Thoracic aorta (tissue), 2 donors: ENCODE measurements around the gene MON2. TPM values are rescaled to one million over a fixed set of nuclear protein-coding genes. Genes with fewer than 3 reads are reported as not detected.

Source experiments
- ATAC-seq: fragments of 150-250 bp; one replicate; pipeline ENCODE4 v1.8.0; 2017; ENCODE audit warnings: low read depth; ENCODE audit not compliant: insufficient number of reproducible peaks, low FRiP score
- DNase-seq: peaks from one replicate; pipeline ENCODE4 v3.0.0-alpha.2; 2020; ENCODE audit warnings: low spot score
- H3K27ac ChIP-seq, 2 donors: fragments of 200-600 bp; sonication (generic); 1 replicate in 1 of 2; 2 replicates in 1 of 2; pipeline ENCODE4 v1.5.1; 2016; ENCODE audit warnings: mild to moderate bottlenecking in 2 of 2, moderate library complexity in 2 of 2
- H3K27me3 ChIP-seq: fragments of 200-600 bp; sonication (generic); replicated peaks from 2 replicates; pipeline ENCODE4 v1.6.0; 2016; ENCODE audit warnings: mild to moderate bottlenecking; ENCODE audit not compliant: insufficient read depth
- H3K36me3 ChIP-seq: fragments of 200-600 bp; sonication (generic); one replicate; pipeline ENCODE4 v1.5.1; 2016
- H3K4me1 ChIP-seq, 2 donors: fragments of 200-600 bp; sonication (generic); 1 replicate in 1 of 2; 2 replicates in 1 of 2; pipeline versions ENCODE4 v1.5.1 to v1.6.0; 2016; ENCODE audit warnings: low read depth in 2 of 2, mild to moderate bottlenecking in 1 of 2; ENCODE audit not compliant: control insufficient read depth in 1 of 2
- H3K4me3 ChIP-seq: fragments of 200-600 bp; sonication (generic); 2 replicates; pipeline ENCODE4 v1.5.1; 2016; ENCODE audit warnings: mild to moderate bottlenecking
- H3K9me3 ChIP-seq: fragments of 200-600 bp; sonication (generic); 2 replicates; pipeline ENCODE4 v1.5.1; 2016
- total RNA-seq, 2 donors: library from RNA; depleted of rRNA; stranded (reverse); fragments of >200 nt; gene quantifications; one replicate each; pipeline versions ENCODE4 v1.1.0 to v1.2.3, GENCODE V29; 2016
- TF ChIP-seq, protein P1 (sequence below): fragments of 200-600 bp; sonication (generic); IDR thresholded peaks from one replicate; pipeline ENCODE4 v1.5.1; 2019; ENCODE audit warnings: antibody characterized with exemption

Gene MON2, protein sequence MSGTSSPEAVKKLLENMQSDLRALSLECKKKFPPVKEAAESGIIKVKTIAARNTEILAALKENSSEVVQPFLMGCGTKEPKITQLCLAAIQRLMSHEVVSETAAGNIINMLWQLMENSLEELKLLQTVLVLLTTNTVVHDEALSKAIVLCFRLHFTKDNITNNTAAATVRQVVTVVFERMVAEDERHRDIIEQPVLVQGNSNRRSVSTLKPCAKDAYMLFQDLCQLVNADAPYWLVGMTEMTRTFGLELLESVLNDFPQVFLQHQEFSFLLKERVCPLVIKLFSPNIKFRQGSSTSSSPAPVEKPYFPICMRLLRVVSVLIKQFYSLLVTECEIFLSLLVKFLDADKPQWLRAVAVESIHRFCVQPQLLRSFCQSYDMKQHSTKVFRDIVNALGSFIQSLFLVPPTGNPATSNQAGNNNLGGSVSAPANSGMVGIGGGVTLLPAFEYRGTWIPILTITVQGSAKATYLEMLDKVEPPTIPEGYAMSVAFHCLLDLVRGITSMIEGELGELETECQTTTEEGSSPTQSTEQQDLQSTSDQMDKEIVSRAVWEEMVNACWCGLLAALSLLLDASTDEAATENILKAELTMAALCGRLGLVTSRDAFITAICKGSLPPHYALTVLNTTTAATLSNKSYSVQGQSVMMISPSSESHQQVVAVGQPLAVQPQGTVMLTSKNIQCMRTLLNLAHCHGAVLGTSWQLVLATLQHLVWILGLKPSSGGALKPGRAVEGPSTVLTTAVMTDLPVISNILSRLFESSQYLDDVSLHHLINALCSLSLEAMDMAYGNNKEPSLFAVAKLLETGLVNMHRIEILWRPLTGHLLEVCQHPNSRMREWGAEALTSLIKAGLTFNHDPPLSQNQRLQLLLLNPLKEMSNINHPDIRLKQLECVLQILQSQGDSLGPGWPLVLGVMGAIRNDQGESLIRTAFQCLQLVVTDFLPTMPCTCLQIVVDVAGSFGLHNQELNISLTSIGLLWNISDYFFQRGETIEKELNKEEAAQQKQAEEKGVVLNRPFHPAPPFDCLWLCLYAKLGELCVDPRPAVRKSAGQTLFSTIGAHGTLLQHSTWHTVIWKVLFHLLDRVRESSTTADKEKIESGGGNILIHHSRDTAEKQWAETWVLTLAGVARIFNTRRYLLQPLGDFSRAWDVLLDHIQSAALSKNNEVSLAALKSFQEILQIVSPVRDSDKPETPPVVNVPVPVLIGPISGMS (N-terminal part only)
- total RNA-seq = 100 to 1,000 TPM in 1 of 2 donors, 10 to 100 TPM in 1; 73.0 to 154 TPM

DNA sequence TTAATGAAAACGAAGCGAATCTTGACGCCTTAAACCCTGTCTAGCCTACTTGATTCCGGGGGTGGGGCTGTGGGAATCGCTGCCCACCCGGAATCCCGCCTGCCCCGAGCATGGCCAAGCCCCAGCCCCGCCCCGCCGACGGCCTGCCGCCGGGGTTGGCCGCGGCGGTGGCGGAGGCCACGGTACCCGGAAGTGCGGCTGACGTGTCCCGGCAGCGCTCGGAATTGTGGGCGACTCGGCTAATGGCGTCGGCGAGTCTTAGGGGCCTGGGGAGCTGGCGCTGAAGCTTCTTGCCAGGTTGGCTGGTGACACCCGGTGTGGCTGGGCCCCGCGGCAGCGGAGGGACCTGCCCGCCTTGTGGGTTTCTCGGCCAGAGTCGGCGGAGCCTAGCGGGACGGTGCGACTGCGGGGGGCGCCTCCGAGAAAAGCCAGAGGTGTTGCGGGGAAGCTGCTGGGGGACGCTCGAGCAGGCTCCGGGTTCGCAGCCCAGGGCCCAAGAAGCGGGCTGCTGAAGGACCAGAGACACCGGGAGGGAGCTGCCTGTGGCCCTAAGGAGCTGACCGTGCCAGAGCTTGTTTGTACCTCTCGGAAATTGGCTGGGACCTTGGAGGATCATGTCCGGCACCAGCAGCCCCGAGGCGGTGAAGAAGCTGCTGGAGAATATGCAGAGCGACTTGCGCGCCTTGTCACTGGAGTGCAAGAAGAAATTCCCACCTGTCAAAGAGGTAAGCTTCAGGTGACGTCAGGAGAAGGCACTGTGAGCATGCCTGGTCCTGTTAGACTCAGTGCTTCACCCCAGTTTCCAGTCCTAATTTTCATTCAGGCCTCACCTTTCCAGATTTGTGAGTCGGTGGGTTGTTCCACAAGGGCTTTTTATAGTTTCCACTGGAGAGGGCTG, at the start of gene MON2:
Gene MON2 (plus strand): TSS at position 233 of the 898 bp plus-strand sequence. CDS start 382 bp downstream, at position 615.
- ATAC-seq (peak; percentile 85), DNase-seq (peak; percentile 55)
- Histone ChIP-seq H3K4me1 (peaks cover 12 to 40% of the 10 kb centered on the region in 2 donors), H3K9me3 (peaks cover 3% of the 10 kb centered on the region), H3K36me3 (no peaks in the 10 kb centered on the region), H3K27ac (peak within 1 kb of the TSS; percentile 87), H3K27me3 (no peaks in the 10 kb centered on the region), H3K4me3 (peak within 1 kb of the TSS; percentile 89)
- TF ChIP-seq, protein P1, sequence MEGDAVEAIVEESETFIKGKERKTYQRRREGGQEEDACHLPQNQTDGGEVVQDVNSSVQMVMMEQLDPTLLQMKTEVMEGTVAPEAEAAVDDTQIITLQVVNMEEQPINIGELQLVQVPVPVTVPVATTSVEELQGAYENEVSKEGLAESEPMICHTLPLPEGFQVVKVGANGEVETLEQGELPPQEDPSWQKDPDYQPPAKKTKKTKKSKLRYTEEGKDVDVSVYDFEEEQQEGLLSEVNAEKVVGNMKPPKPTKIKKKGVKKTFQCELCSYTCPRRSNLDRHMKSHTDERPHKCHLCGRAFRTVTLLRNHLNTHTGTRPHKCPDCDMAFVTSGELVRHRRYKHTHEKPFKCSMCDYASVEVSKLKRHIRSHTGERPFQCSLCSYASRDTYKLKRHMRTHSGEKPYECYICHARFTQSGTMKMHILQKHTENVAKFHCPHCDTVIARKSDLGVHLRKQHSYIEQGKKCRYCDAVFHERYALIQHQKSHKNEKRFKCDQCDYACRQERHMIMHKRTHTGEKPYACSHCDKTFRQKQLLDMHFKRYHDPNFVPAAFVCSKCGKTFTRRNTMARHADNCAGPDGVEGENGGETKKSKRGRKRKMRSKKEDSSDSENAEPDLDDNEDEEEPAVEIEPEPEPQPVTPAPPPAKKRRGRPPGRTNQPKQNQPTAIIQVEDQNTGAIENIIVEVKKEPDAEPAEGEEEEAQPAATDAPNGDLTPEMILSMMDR = no peak

DNA sequence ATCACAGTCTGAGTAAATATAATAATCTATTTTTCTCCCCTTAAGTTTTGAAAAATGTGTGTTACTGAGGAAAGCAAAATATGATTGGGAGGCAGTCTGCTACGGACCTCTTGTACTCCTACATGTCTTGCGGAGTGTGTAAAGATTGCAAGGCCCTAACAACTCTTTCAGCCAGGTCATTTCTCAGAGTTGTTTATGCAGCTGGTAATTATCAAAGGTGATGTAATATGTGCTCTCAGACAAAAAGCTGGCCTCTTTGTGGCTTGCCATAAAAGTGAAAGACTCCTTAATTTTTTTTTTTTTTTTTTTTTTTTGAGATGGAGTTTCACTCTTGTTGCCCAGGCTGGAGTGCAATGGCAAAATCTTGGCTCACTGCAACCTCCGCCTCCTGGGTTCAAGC, 40.5 kb upstream of the MON2 start:
- Histone ChIP-seq H3K9me3 (peaks cover 19% of the 10 kb centered on the region), H3K27ac (no peak overlapping the region), H3K27me3 (no peaks in the 10 kb centered on the region), H3K4me3 (no peak overlapping the region), H3K36me3 (no peaks in the 10 kb centered on the region), H3K4me1 (no peaks in the 10 kb centered on the region)
- no peak for DNase-seq
- no peak for ATAC-seq
- TF ChIP-seq, protein P1 = no peak

DNA sequence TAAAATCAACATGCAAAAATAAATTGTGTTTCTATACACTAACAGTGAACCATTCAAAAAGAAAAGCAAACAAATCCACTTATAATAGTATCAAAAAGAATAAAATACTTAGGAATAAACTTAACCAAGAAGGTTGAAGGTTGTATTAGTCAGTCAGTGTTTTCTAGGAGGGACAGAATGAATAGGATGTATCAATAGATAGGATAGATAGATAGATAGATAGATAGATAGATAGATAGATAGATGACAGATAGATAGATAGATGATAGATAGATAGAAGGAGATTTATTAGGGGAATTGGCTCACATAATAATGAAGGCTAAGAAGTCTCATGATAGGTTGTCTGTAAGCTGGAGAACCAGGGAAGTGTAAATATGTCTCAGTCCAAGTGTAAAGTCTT, 37.2 kb upstream of the MON2 start:
- TF ChIP-seq, protein P1 = no peak
- ATAC-seq = no peak
- Histone ChIP-seq H3K27me3 (no peaks in the 10 kb centered on the region), H3K36me3 (no peaks in the 10 kb centered on the region), H3K27ac (no peak overlapping the region), H3K4me1 (no peaks in the 10 kb centered on the region), H3K4me3 (no peak overlapping the region), H3K9me3 (peaks cover 14% of the 10 kb centered on the region)
- DNase-seq = no peak

DNA sequence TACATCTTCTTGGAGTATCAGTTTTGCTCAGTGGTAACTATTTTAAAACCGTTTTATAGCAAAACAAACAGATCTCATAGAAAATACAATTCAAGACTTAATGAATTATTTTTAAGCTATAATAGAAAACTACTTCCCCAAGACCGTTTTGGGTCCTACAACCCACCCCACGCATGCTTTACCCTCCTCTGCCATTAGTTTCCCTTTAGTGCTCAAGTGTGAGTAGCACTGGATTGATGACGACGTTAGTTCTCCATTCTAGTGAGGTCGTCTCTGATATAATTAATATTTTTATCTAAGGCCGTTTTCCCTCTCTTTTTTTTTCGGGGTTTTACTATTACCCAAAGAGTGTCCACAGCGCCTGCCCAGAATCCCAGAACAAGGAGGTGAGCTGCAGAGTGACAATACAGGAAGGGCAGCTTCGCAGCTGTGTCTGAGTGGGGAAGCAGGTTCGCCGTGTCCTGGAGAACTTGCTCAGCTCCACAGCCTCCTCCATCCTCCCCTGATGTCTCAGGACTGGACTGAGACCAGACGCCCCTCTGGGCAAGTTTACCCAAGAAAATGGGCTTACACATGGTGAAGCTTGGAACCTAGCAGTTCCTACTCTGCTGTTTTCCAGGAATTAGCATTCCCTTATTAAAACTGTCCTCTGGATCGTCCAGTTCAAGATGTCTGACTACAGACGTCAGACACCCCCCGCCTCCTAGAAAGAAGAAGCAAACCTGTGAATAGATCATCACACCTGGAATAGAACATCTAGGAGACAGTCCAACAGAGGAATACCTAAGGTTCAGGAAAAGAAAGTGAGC, 31.9 kb upstream of the MON2 start:
- Histone ChIP-seq H3K27me3 (no peaks in the 10 kb centered on the region), H3K4me3 (peak overlapping the region; percentile 79), H3K9me3 (no peaks in the 10 kb centered on the region), H3K27ac (no peak overlapping the region), H3K4me1 (peaks cover 3 to 12% of the 10 kb centered on the region in 2 donors), H3K36me3 (no peaks in the 10 kb centered on the region)
- DNase-seq = no peak
- peak; percentile 10 for ATAC-seq
- TF ChIP-seq, protein P1 = no peak
